Inflammatory macrophage (primary cell): Measurements from ENCODE around the gene CSNK2A3.
"Not testable (repeated sequence)": the region's sequence is repeated elsewhere in the genome, so short reads cannot be mapped to it uniquely, and the experiment has no call there.

Experiments
- DNase-seq, 2 donors: peaks; one replicate each; pipeline ENCODE4 v3.0.0-alpha.2; 2020 to 2022
- total RNA-seq, 18 experiments: gene quantifications; one replicate each; lab custom pipeline; 2026; ENCODE audit warnings: mixed read lengths in 6 of 18, inconsistent platforms in 2 of 18; lab: John Stamatoyannopoulos, UW

The CSNK2A3 gene
- total RNA-seq = 1.6 to 4.9 (median 2.6) reads per million in 18 experiments

- not testable (repeated sequence) for DNase-seq
These were observed at the start of gene CSNK2A3 for GRCh38 chr11:11352878-11353277. CSNK2A3 (minus strand) TSS chr11:11353250; CDS start chr11:11353119, 131 bp downstream.

- DNase-seq = no peak
These were observed 49.0 kb upstream of the CSNK2A3 start for GRCh38 chr11:11401960-11402535.

- DNase-seq = no peak
These were observed 47.7 kb upstream of the CSNK2A3 start for GRCh38 chr11:11400635-11401232.

DNA sequence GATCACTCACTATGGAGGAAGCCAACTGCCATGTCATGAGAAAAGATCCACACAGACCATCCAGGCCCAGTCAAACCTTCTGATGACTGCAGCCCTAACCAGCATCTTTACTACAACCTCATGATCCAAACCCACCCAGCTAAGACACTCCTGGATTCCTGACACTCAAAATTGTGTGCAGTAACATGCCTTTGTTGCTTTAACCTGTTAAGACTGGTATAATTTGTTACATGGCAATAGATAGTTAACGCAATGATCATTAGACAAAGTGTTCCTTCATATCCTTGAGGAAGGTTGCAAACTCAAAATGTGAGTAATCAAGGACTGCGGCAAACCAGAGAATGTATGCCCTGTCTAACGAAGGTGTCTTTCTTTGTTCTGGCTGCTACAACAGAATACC is 47.1 kb upstream of the CSNK2A3 start:
- no peak for DNase-seq

GRCh38 chr11:11397781-11398180 is 44.7 kb upstream of the CSNK2A3 start:
- DNase-seq = no peak

GRCh38 chr11:11397036-11397415 is 44.0 kb upstream of the CSNK2A3 start:
- DNase-seq = no peak

DNA sequence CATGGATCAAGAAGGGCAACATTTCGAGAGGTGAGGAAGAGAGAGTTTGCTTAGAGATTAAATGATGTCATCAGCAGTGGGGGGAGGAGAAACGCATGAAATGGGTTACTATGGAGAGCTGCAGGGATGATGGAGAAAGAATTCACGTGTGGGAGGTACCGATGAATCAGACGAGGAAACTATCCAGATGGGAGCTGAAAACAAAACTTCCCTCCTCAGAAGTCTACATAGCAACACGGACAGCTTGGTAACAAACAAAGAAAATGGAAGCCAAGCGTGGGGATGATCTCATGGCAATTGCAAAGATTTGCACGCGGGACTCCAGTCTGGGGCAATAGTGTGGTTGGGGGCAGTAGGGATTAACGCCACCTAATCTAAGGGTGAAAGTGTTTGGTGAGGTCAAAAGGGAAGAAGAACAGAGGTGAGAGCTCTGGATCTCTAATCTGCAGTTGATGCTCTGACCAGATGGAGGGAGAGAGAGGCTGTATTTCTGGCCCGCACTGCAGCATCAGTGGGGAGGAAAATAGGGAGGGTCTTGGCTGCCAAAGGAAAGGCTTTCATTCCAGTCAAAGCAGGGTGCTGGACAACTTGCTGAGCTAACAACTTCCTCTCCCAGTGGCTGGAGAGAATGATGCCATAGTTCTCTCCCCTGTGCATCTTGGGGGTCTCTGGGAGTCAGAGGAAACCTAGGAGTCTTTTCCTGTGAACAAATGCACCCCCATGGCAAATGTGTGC is 43.4 kb upstream of the CSNK2A3 start:
- DNase-seq = peak; percentile 24 to 43

- DNase-seq = no peak
These were observed 42.1 kb upstream of the CSNK2A3 start for GRCh38 chr11:11395126-11395525.

DNA sequence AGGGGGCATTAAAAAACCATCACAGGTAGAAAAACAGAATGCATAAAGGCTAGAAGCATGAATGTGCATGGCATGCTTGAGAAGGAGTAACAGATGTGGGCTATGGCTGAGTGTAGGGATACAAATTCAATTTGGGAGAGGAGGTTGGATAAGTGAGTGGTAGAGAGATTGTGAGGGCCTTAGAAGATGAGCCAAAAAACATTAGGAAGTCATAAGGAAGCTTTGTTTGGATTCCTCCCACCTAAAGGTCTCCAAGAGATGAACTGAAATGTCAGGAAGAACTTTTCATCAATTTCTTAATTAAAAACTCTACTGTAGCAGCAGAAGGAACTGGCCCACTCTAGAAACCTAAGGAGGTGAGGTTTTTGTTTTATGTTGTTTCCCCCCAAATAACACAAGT is 41.2 kb upstream of the CSNK2A3 start:
- no peak for DNase-seq

DNA sequence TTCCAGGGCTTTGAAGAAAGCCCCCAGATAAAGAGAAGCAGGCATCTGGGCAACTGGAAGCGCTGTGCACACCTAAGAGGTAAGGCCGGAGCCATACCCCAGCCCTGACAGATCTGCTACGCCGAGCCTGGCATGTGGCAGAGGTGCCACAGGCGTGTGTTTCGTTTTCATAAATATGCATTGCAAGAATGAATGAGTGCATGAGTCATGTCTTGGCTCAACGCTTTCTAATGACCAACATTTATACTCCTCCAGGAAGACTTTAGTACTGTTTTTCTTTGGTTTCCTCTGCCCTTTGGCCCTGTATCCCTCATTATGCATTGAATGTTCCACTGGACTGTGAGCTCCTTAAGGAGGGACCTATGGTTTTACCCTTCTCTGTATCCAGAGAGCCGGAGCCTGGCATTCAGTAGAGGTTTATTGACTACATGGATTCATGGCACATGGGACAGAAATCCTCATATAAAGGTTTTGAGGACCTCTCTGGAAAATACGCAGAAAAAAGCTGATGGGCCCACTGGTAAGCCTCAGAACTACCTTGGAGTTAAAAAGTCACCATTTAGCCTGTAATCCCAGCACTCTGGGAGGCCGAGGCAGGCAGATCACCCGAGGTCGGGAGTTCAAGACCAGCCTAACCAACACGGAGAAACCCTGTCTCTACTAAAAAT is 38.9 kb upstream of the CSNK2A3 start:
- DNase-seq = no peak

- DNase-seq = no peak
These were observed 38.1 kb upstream of the CSNK2A3 start for GRCh38 chr11:11391169-11391568.

DNA sequence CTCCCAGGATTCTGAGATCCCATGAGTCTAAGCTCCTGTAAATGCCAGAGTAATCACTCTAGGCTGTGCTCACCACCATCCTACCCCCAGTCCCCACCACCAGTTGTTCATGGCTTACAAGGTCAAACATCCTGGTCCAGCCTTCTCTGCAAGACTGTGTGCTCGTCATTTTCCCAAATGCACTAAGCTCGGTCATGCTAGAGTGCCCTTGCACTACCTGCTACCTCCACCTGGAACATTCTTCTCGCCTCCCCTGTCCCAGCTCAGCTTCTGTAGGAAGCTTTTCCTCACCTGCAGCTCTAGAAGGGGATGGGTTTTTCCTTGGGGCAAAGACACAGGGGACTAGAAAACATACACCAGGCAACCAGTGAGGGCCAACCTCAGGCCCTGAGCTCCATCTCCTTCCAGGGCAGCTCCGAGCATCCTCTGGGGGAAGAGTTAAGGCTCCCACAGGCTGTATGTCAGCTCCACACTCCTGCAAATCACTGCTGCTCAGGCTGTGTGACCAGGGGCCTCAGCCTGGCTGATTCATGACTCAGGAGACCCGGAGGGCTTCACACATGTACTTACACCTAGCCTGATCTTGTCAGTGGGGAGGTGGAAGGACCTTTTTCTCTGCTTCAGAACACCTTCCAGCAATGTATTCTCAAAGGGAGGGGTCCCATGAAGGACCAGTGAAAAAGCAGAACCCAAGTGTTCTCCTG is 37.2 kb upstream of the CSNK2A3 start:
- DNase-seq = no peak

DNA sequence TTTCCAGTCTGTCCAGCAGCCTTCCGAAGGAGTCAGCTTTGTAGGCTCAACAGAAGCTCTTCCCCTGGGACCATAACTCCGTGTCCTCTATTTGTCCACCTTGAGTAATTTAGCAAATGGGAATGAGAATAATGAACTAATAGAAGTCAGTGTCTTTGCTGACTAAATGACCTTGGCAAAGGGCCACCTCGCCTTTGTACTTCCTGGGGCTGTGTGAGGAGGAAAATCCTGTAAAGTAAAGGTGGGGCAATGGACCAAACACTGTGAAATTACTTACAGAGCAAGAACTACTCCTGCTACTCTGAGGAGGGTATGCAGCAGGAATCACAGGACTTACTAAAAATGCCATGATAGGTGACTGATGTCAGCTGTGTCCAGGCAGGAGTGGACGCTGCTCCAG is 36.2 kb upstream of the CSNK2A3 start:
- no peak for DNase-seq

GRCh38 chr11:11387622-11388305 is 34.7 kb upstream of the CSNK2A3 start:
- DNase-seq = no peak

GRCh38 chr11:11387207-11387606 is 34.2 kb upstream of the CSNK2A3 start:
- no peak for DNase-seq

GRCh38 chr11:11384829-11385228 is 31.8 kb upstream of the CSNK2A3 start:
- no peak for DNase-seq

DNA sequence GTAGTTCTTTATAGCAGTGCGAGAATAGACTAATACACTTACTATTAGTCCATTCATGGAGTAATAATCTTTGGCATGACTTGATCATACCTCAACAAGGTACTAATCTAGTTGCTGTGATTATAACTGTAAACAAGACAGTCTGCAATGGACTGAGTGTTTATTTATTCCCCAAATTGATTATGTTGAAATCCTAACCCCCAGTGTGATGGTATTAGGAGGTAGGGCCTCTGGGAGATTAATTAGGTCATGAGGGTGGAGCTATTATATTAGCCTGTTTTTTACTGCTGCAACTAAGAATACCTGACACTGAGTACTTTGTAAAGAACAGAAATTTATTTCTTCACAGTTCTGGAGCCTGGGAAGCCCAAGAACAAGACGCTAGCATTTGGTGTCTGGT is 30.9 kb upstream of the CSNK2A3 start:
- no peak for DNase-seq

DNA sequence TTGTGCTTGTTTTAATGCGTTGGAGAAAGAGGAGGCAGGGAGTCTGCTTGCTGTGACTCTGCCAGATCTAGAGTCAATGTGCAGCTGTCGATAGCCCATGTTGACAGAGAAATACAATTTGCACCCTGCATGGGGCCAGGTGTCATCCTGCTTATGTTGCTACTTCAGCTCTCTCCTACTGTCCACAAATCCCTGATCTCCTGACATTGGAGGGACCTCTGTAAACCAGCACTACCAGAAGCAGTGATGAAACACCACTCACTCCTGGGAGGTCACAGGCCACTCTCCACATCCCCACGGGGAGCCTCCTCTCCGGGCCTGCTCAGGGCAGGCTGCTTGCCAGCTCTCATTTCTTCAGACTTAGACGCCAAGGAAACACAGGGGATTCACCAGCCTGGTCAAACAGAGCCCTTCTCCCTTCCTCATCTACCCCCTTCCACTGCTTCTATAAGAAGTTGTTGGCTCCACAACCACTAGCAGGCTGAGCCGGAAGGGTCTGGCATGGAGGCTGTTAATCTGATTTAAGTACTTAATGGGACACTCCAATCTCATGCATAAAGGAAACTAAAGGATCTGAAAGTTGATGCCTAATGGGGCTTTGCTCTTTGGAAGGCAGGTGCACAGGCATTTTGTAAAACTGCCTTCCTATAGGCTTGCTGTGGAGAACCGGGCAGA is 29.9 kb upstream of the CSNK2A3 start:
- DNase-seq = no peak

DNA sequence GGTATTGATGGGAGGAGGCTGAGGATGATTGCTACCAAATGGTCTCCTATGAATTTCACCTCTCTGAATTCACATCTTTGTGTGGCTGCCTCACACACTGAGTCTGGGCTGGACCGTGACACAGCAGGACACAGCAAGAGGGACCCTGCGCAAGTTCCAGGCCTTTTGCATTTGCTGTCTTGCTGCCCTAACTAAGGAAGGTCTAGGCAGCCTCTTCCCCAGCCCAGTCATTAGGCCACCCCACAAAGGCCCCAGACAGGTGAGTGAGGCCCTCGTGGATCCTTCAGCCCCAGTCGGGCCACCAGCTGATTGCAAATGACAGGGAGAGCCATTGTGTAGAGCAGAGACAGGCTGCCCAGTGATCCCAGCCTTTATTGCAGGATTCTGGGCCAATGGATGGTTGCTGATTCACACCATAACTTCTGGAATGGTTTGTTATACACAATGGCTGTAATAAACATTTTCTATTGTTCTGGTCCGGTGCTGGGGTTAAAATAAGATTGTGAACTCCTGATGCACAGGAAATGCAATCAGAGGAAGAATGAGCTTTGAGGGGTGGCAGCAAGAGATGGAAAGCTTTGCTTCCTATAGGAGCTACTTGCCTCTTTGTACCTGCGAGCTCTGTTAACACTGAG is 28.5 kb upstream of the CSNK2A3 start:
- no peak for DNase-seq

DNA sequence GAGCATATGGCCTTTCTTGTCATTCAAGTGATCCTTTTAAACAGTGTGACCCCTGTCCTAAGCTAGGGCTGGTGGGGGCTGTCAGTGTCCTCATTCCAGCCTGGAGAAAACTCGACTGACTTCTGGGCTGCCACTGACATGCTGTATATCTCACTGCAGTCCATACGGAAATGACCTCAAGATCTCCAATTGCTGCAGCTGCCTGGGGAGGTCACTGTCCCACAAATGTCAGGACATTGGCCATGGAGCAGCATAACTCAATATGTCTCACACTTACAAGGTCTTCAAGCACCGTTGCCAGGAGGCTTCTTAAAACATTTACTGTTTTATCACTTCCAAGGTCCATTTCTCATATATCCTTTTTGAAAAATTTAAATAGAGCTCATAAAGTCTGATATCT is 27.8 kb upstream of the CSNK2A3 start:
- no peak for DNase-seq

DNA sequence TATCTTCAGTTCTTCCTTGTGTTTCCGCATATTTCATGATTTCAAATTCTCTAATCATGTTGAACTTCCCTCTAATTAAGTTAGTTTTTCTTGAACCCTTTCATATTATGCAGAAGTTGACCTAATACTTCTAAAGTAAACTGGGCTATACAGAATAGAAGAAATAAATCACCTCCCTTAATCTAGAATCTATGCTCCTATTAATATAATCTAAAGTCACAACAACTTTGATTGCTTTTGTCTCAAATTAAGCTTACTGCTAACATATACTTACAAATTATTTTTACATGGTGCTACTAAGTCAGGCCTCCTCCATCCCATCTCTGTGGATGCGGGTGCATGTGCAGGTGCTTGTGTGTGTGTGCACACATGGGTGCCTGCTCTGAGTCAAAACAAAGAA is 27.3 kb upstream of the CSNK2A3 start:
- DNase-seq = no peak
